SKM-1 (cell line): ENCODE data around the gene C3AR1.
"Not testable (repeated sequence)": the region's sequence is repeated elsewhere in the genome, so short reads cannot be mapped to it uniquely, and the experiment has no call there.

Experiments
- DNase-seq: peaks from one replicate; lab custom pipeline; 2025; ENCODE audit not compliant: unreplicated experiment; lab: John Stamatoyannopoulos, UW

Gene C3AR1

DNA sequence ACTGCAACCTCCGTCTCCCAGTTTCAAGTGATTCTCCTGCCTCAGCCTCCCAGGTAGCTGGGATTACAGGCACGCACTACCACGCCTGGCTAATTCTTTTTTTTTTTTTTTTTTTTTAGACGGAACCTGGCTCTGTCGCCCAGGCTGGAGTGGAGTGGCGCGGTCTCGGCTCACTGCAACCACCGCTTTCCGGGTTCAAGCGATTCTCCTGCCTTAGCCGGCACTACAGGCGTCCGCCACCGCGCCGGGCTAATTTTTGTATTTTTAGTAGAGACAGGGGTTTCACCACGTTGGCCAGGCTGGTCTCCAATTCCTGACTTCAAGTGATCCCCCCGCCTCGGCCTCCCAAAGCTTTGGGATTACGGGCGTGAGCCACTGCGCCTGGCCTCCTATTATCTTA is 35.1 kb downstream of the C3AR1 start:
- DNase-seq: not testable (repeated sequence)

DNA sequence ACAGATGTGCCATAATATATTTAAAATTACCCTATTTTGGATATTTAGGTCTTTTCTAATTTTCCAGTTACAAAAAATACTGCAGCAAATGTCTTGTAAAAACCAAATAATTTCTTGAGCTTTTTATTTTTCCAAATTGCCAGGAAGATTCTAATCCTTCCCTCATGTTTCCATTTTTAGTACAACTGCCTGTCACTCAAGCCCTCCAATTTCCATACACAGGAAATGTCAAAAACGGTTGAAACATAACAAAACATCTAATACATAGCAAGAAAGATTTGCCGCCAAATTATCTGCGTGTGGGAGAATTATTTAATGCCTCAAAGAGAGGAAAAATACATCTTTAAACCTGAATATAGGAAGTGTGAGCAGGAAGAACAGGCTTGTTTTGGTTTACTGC is 36.0 kb downstream of the C3AR1 start:
- no peak for DNase-seq

DNA sequence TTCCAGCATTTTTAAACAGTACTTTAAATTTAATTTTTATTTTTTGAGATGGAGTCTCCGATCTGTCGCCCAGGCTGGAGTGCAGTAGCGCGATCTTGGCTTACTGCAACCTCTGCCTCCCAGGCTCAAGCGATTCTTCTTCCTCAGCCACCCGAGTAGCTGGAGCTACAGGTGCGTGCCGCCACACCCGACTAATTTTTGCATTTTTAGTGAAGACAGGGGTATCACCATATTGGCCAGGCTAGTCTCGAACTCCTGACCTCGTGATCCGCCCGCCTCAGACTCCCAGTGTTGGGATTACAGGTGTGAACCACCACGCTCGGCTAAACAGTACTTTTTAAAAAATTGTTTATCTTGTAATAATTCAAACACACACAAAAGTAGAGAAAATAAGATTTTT is 37.9 kb downstream of the C3AR1 start:
- DNase-seq: no peak

DNA sequence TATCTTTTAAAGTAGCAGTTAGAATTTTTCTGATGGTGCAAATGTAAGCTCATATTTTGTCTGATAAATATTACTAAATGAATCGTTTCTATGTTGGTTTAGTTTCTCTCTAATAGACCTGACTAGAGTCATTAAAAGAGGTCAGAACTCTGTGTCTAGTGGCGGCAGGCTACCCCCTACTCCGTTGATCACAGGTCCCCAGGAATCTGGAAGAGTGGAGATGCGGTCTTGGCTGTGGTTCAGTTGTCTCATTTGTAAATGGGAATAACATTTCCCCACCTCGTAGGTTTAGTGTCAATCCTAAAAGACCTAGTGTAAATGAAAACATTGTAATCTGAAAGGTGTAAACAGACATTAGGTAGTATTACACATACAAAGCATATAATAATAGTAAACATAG is 38.3 kb downstream of the C3AR1 start:
- DNase-seq: no peak

DNA sequence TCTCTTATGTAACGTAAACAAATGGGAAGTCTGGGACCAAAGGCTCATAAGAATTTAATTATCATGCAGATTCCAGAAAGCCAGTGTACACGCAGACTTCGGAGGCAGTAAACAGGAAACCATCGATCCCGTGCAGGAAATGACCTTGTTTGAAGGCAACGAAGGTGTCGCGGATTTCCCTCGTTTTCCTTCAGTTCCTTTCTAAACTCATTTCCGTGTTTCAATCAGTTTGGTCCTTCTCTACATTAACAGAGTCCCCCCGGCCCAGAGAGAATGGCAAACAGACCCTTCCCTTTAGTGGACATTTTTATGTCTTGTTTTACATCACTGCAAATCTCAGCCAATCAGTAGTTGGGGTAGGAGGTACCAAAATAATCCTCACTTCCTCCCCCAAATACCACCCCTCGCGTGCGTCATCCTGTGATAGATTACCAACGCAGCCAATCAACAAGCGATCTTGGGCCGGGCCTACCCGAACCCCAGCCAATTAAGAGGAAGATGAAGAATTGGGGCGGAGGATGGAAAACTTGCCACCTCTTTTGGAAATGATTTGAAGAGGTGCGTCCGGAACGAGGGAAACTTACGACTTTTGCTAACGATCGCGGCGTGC is 39.8 kb downstream of the C3AR1 start:
- DNase-seq: peak; percentile 16

DNA sequence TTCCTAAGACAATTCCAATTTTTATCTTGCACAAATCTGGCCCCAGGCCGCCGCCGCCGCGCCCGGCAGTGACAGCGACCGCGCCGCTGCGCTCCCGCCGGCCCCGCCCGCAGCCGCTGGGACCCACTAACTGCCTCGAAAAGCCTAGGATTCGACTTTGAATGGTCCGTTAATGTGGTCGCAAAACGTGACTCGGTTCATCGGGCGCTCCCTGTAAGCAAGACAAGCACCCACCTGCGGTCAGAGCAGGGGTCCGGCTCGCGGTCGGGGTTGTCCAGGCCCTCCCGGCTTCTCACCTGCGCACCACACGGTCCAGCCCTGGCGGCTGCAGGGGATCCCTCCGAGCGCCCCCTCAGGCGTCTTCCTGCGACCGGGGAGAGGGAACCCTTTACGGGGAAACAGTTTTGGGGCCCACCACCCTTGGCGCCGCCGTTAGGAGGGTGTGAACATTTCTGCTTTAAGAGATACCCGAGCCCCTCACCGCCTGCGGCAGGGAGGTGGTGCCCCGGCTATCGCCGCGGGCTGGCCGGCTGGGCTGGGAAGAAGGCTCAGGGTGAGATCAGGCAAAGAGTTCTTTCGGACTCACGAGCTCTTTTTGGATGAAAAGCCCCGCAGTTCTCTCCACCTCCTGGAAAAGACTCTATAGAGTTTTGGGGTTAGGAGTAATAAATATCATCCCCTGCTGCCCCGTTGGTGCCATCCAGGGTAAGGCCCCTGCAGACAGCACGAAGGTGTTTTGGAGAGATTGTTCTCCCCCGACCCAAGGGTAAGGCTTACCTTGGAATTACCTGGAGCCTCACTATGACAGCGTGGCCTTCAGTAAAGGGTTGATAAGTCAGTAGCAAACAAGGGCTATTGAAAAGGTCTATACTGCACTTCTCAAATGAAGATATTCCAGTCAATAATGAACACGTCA is 47.2 kb downstream of the C3AR1 start:
- DNase-seq: no peak

DNA sequence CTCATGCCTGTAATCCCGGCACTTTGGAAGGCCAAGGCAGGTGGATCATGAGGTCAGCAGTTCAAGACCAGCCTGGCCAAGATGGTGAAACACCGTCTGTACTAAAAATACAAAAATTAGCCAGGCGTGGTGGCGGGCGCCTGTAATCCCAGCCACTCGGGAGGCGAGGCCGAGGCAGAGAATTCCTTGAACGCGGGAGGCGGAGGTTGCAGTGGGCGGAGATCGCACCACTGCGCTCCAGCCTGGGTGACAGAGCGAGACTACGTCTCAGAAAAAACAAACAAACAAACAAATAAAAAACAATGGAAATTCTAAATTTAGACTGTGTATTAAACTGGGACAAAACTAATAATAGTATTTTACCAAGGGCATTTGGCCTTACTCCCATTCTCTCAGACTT is 47.9 kb downstream of the C3AR1 start:
- DNase-seq: not testable (repeated sequence)

DNA sequence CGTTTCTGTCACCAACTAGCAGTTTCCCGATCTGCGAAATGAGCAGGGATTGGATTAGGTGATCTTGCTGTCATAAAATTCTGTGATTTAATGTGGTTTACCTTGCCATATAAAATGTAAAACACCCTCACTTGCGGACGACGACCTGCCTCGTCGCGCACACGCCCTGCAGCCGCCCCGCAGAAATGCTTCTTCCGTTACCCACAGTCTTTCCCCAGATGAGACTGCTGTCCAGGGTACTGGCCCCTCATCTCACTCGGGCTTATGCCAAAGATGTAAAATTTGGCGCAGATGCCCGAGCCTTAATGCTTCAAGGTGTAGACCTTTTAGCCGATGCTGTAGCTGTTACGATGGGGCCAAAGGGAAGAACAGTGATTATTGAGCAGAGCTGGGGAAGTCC is 51.3 kb downstream of the C3AR1 start:
- no peak for DNase-seq

DNA sequence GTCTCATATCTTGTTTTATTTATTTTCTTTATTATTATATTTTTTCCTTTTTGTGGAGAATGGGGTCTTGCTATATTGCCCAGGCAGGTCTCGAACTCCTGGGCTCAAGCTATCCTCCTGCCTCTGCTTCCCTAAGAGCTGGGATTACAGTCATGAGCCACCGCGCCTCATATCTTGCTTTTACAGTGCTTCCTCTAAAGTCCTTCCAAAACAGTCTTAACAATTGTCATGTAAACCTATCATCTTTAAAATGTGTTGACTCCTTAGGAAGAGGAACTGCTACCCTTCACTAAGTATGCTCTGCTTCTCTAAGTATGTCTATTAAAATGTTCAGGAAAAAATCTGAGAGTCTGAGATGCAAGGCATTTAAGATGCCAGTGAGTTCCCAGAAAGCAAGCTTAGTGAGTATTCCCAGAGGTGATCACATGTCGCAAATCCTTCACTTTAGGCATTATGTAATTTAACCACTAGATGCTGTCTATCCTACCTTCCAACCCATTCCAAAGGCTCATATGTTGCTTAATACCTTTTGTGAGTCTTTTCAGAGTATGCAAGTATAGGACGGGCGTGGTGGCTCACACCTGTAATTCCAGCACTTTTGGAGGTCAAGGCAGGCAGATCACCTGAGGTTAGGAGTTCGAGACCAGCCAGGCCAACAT is 53.4 kb downstream of the C3AR1 start:
- no peak for DNase-seq

DNA sequence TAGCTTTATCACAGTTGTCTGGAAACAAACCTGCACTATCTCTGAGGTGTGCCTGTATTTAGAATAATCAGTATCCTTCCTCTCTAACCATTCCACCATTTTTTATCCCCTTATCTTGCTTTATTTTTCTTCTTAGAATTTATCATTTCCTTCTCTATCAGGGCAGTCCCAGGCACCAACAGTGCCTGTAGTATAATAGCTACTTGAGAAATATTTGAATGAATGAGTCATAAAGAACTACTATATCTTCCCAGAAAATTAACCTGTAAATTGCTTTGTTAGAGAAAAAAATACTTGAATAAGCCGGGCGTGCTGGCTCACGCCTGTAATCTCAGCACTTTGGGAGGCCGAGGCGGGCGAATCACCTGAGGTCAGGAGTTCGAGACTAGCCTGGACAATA is 54.8 kb downstream of the C3AR1 start:
- no peak for DNase-seq
